Vagina (tissue), 2 donors: ENCODE data around the gene TMEM213.

ENCODE experiments used
- POLR2A ChIP-seq, 2 donors: fragments of 450-650 bp; IDR thresholded peaks; one replicate each; pipeline ENCODE4 v1.6.1; 2017; ENCODE audit warnings: antibody characterized with exemption in 2 of 2, mild to moderate bottlenecking in 2 of 2, moderate library complexity in 2 of 2
- POLR2AphosphoS5 ChIP-seq, 2 donors: sonication (generic); formaldehyde crosslinking; IDR thresholded peaks; one replicate each; pipeline ENCODE4 v1.9.0; 2017; ENCODE audit warnings: antibody characterized with exemption in 2 of 2, mild to moderate bottlenecking in 2 of 2, low read depth in 1 of 2; ENCODE audit not compliant: insufficient read depth in 1 of 2
- TF ChIP-seq, protein P1 (sequence below), 3 experiments: fragments of 450-650 bp in 2 of 3; fragments of 200-600 bp in 1 of 3; sonication (generic) in 1 of 3; IDR thresholded peaks; one replicate each; pipeline ENCODE4 v1.5.1; 2017 to 2019; ENCODE audit warnings: antibody characterized with exemption in 3 of 3, mild to moderate bottlenecking in 2 of 3, moderate library complexity in 2 of 3

GRCh38 chr7:138880881-138881578, 83.2 kb downstream of the TMEM213 start:
- TF ChIP-seq POLR2A (IDR thresholded peaks at IDR 0.05) (no peak), POLR2AphosphoS5 (IDR thresholded peaks at IDR 0.05; ENCODE audit: insufficient read depth in 1 of 2, low read depth in 1 of 2) (no peak)
- TF ChIP-seq, protein P1, sequence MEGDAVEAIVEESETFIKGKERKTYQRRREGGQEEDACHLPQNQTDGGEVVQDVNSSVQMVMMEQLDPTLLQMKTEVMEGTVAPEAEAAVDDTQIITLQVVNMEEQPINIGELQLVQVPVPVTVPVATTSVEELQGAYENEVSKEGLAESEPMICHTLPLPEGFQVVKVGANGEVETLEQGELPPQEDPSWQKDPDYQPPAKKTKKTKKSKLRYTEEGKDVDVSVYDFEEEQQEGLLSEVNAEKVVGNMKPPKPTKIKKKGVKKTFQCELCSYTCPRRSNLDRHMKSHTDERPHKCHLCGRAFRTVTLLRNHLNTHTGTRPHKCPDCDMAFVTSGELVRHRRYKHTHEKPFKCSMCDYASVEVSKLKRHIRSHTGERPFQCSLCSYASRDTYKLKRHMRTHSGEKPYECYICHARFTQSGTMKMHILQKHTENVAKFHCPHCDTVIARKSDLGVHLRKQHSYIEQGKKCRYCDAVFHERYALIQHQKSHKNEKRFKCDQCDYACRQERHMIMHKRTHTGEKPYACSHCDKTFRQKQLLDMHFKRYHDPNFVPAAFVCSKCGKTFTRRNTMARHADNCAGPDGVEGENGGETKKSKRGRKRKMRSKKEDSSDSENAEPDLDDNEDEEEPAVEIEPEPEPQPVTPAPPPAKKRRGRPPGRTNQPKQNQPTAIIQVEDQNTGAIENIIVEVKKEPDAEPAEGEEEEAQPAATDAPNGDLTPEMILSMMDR (IDR thresholded peaks at IDR 0.05), result no peak
